Keratinocyte (primary cell): Measurements from ENCODE around the gene CYP2U1.
"Not testable (repeated sequence)": the region's sequence is repeated elsewhere in the genome, so short reads cannot be mapped to it uniquely, and the experiment has no call there.

Experiments
- EZH2 ChIP-seq: IDR thresholded peaks from one replicate; pipeline ENCODE4 v1.6.1; 2012; ENCODE audit warnings: inconsistent platforms, mild to moderate bottlenecking, low read length, moderate library complexity
- TF ChIP-seq, protein P1 (sequence below), 3 experiments: IDR thresholded peaks in 1 of 3; conservative IDR thresholded peaks in 1 of 3; optimal IDR thresholded peaks in 1 of 3; 2 replicates in 2 of 3; 3 replicates in 1 of 3; pipeline versions ENCODE3 to v1.5.1; 2011; ENCODE audit warnings: low read length in 3 of 3, mild to moderate bottlenecking in 3 of 3, moderate library complexity in 2 of 3, control low read depth in 1 of 3, inconsistent platforms in 1 of 3; ENCODE audit not compliant: insufficient read depth in 2 of 3; ENCODE audit errors: extremely low read depth in 1 of 3

DNA sequence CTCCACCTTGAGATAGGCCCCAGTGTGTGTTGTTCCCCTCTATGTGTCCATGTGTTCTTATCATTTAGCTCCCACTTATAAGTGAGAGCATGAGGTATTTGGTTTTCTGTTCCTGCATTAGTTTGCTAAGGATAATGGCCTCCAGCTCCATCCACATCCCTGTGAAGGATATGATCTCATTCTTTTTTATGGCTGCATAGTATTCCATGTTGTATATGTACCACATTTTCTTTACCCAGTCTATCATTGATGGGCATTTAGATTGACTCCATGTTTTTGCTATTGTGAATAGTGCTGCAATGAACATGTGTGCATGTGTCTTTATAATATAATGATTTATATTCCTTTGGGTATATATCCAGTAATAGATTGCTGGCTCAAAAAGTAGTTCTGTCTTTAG, 36.2 kb downstream of the CYP2U1 start:
- TF ChIP-seq, protein P1, sequence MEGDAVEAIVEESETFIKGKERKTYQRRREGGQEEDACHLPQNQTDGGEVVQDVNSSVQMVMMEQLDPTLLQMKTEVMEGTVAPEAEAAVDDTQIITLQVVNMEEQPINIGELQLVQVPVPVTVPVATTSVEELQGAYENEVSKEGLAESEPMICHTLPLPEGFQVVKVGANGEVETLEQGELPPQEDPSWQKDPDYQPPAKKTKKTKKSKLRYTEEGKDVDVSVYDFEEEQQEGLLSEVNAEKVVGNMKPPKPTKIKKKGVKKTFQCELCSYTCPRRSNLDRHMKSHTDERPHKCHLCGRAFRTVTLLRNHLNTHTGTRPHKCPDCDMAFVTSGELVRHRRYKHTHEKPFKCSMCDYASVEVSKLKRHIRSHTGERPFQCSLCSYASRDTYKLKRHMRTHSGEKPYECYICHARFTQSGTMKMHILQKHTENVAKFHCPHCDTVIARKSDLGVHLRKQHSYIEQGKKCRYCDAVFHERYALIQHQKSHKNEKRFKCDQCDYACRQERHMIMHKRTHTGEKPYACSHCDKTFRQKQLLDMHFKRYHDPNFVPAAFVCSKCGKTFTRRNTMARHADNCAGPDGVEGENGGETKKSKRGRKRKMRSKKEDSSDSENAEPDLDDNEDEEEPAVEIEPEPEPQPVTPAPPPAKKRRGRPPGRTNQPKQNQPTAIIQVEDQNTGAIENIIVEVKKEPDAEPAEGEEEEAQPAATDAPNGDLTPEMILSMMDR (optimal IDR thresholded peaks at IDR 0.05 in 1 of 3, IDR thresholded peaks at IDR 0.05 in 1 of 3, conservative IDR thresholded peaks at IDR 0.05 in 1 of 3; ENCODE audit: extremely low read depth in 1 of 3, insufficient read depth in 2 of 3, low read length in 3 of 3), result not testable (repeated sequence)
- TF ChIP-seq EZH2, result not testable (repeated sequence)
